Stimulated activated CD8-positive, alpha-beta memory T cell treated with anti-CD3 and anti-CD28 coated beads, Interleukin-15, amount 100 ng/mL, for 48 hours (primary cell): Measurements from ENCODE around the gene MMEL1.

Source experiments
- DNase-seq, 2 donors: peaks; one replicate each; pipeline ENCODE4 v3.0.0-alpha.2; 2020; ENCODE audit warnings: low read depth in 2 of 2

Gene MMEL1

DNA sequence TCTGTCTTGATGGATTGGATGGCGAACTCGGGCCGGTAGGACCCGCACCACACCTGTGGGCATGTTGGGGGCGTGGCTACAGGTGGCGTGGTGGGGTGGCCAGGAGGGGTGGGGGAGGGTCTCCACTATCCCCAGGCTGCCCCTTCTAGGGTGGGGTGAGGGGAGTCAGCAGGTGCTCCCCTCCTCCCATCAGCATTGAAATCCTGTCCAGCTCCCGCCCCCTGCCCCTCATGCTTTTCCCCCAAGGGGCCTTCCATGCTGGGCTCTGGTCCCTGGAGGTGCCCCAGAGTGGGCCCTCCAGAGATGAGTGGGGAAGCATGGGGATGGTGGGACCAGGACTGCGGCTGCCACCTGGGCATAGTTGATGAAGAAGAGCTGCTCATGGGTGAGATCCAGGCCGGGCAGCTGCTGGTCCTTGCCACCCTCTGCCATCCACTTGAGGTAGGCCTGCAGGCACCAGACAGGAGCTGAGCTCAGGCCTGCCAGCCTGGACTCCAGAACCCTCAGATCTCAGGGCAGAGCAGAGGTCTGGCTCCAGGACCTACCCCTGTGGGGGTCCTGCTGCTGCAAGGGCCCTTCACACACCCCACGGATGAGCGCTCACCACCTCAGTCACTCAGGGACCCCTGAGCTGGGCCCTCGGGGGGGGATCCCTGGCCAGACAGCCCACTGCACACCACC is 41.1 kb downstream of the MMEL1 start:
- no peak for DNase-seq

GRCh38 chr1:2591233-2591580 is 41.6 kb downstream of the MMEL1 start:
- no peak for DNase-seq

- DNase-seq = no peak
Measured at GRCh38 chr1:2590233-2591141, 42.3 kb downstream of the MMEL1 start.

DNA sequence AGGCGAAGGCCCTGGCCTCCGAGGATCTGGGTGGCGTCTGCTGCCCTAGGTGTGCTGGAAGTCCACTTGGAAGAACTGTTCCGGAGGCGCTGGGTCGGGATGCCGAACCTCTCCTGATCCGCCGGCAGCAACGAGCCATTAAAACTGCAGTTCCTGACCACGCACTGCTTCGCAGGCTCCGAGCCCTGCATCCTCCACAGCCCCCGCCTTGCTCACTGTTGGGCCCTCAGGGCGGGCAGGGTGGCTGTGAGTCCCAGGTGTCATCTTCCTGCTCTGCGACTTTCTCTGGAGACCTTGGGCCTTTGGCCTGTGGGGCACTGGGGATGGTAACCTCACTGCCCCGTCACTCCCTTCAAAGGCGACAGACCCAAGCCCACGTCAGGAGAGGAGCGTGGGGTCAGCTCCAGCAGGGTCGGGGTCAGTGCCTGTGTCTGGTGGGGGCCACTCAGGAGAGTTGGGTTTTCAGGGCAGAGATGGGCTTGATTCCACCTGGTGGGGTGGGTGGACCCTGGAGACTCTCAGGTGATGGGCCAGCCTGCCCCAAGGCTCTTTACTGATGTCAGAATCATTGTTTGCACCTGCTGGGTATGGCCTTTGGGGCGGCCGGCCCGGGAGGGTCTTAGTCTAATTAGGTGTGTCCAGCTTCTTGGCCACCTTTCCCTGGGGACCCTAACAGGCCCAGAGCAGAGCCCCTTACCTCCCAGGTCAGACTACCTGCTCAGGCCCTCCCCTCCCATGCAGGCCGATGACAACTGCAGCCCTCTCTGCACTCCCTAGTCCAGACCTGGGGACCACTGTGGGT is 43.2 kb downstream of the MMEL1 start:
- no peak for DNase-seq

GRCh38 chr1:2588661-2589430 is 44.0 kb downstream of the MMEL1 start:
- no peak for DNase-seq

GRCh38 chr1:2587860-2588571 is 44.8 kb downstream of the MMEL1 start:
- no peak for DNase-seq

- DNase-seq = no peak
Measured at GRCh38 chr1:2587071-2587859, 45.6 kb downstream of the MMEL1 start.

- DNase-seq = peak; percentile 96 to 97
Measured at GRCh38 chr1:2586154-2587070, 46.4 kb downstream of the MMEL1 start, which contains the start of gene PRXL2B. Gene PRXL2B, plus strand, starts transcription at chr1:2586777. Its CDS starts 109 bp downstream, at chr1:2586886.

GRCh38 chr1:2585318-2586092 is 47.3 kb downstream of the MMEL1 start:
- DNase-seq = peak; percentile 56 to 59

DNA sequence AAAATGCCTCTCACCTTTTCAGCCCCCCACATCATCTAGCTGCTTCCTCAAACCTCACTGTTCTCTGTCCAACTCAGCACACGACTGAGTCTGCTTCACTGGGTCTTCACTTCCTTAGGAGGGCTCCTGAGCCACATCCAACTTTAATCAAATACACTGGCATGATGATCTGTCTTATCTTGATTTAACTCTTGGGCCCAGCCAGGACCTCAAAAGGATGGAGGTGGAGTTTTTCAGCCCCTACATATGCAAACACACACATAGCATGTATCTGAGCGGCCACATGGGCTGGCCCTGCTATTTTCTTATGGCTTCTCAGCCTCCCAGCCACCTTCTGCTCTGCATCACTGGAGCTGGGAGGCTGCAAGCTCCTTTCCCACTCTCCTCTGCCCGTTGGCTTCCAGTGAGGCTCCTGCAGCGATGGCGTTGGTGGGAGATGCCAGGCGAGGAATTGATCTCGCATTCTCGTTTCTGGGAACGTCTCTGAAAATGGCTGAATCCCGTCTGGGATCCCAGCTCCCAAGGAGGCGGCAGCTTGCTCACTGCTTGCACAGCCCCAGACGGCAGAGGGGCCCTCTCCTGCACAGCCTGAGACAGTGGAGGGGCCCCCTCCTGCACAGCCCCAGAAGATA is 48.0 kb downstream of the MMEL1 start:
- no peak for DNase-seq

- DNase-seq = no peak
Measured at GRCh38 chr1:2583871-2584351, 48.9 kb downstream of the MMEL1 start.

GRCh38 chr1:2583331-2583791 is 49.5 kb downstream of the MMEL1 start:
- DNase-seq = no peak

- no peak for DNase-seq
Measured at GRCh38 chr1:2582391-2582790, 50.4 kb downstream of the MMEL1 start.

DNA sequence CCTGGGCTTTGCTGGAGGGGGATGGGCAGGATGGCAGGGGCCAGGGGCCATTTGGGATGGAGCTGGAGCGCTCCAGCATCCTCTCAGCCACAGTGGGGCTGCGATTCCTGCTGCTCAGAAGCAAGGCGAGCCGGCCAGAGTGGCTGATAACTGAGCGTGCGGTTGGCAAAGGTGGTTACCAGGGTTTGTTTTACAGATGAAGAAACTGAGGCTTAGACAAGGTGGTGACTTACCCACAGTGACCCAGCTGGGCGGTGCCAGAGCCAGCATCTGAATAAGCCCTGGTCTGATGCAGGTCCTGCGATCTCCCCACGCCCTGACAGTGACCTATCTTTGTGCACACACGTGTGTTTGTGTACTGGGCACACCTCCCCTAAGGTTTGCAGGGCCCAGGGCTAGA is 52.1 kb downstream of the MMEL1 start:
- no peak for DNase-seq

DNA sequence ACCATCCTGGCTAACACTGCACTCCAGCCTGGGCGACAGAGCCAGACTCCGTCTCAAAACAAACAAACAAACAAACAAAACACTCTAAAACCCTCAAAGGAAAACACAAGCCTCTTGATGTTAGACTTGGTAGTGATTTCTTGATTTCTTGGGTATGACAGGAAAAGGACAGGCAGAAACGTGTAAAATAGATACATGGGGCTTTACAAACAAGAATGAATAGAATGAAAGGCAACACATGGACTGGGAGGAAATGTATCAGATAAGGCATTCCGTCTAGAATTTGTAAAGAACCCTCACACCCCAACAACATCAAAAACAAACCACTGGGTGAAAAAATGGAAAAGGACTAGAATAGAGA is 54.1 kb downstream of the MMEL1 start:
- DNase-seq = no peak

DNA sequence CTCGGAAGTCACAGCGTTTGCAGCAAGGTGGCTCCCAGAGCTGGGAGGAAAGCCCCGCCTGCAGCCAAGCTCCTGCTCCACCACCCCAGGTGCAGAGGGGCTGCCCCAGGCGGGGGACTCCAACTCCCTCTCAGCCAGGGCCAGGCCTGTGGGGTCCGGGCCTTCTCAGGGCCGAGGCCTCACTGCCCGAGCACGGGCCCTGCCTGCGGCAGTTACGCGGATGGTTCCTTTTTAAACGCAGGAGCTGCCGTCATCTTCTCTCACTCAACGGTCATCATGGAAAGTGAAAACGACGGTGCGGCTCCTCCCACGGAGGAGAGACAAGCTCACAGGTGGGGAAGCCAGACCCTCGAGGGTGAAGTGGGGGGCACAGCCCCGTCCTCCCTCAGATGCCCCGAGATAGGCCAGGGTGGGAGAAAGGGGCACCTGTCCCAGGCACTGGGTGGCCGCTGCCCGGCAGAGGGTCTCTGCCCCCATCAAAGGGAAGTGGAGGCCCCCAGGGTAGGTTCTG is 55.2 kb downstream of the MMEL1 start:
- DNase-seq = peak in 1 of 2 donors; percentile 33
